ENCODE measurements around the gene CAMKK1.

CAMKK1 gene

DNA sequence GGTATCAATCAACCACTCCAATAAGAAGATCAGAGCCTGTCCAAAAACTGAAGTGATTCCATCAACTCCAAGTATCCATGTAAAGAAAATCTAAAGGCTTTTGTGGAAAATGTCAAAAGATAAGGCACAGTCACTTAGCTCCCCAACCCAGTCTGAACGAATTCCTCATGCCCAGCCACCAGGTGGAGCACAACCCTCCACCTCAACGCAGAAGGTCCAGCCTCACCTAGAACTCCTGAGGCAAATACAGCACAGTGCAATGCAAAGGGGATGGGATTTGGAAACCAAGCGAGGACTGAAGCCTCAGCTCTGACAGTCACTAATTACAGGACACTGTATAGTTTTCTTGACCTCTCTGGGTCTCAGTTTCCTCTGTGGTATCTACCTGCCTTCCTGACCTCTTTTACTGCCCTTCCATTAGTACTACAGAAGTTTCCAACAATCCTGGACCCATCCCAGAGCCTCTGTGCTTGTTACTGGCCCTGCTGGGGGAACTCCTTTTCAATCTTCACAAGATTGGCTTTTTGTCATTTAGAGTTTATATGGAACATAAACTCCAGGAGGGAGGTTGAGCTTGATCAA lies 48.8 kb downstream of the CAMKK1 start:
- peak; percentile 11 for DNase-seq

DNA sequence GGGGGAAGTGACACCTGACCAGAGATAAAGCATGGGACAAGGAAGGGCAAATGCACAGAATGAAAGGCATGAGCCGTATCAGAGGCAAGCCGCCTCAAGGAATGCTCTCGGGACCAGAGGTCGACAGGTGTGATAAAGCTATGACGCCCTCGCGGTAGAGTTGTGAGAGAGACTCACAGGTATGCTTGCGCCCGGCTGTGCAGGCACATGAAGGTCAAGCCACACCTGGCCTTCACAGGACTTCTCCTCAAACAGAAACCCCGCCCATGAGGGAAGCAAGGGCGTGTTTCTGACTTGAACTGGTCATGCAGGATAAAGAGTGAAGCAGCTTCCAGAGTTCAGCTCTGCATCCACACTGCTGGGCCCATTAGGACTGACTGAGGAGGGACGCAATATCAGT lies 54.6 kb downstream of the CAMKK1 start:
- DNase-seq, result no peak

DNA sequence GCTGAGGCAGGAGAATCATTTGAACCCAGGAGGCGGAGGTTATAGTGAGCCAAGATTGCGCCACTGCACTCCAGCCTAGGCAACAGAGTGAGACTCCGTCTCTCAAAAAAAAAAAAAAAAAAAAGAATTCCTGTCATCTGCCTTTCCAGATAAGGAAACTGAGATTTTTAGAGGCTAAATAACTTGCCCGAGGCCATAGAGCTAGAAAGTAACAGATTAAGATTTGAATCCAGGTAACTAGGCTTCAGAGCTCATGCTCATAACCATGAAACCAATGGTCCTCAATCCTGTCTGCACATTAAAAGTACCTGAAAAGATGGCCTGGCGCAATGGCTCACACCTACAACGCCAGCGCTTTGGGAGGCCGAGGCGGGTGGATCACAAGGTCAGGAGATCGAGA lies 56.3 kb downstream of the CAMKK1 start:
- no peak for DNase-seq

DNA sequence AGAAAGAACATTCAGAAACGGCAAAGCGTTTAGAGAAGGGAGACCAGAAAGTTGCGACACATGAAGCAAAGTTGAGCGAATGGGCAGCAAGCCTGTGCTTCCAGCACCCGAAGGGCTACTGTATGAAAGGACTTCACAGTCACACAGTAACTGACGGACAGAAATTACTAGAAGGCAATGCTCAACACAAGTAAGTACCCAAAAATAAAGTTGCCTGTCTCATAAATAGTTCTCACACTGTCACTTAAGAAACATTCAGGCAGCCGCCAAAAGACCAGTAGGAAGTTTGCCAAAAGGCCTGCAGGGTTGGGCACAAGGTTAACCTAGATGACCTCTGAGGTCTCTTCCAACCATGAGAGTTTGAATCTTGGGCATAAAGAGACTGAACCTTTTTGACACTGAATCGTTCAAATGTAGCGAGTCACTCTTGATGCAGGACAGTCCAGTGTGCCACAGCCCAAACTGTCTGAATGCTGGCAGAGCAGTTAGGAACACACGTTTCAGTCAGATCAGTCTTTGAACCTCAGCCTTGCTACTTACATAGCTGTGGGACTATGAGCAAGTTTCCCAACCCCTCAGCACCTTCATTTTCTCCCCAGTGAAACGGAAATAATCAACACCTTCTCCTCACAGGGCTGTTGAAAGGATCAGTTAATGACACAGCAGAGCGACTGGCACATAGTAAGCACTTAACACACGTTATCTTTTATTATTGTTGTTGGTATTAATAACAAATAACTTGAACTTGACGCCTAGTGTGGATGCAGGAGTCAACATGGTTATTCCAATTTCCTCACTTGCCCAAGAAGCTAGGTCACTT lies 57.2 kb downstream of the CAMKK1 start:
- DNase-seq, result no peak

DNA sequence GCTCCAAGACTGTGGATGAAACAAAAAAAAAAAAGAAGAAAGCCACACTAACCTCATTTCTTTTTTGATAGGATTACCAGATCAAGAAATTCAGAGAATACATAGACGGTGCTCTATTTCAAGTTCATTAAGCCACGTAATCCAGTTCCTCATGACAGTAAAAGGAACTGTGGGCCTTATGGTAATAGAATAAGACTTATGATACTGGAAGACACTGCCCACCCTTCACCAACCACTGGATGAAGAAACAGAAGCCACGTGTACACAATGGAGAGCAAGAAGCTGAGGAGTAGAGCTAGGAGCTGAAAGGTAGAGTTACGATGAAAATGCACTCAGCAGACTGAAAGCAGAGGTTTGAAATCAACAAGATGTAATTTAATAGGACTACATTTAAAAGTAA lies 58.0 kb downstream of the CAMKK1 start:
- DNase-seq, result no peak

DNA sequence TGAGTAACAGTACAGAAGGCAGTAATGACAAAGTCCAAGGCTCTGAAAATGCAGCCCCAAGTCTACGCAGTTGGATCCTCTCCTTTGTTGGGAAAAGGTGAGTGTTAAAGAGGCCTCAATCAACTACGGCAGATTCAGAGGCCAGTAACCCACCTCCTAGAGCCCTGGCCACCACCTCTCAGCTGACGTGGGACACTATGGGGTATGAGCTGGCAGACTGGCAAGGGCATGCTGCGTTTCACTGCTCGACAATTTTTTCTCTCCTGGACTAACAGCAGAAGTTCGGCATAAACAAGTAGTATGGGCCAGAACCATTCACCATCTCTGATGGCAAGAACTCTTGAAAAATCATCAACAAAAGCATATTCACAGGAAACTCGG lies 64.0 kb downstream of the CAMKK1 start:
- no peak for DNase-seq

DNA sequence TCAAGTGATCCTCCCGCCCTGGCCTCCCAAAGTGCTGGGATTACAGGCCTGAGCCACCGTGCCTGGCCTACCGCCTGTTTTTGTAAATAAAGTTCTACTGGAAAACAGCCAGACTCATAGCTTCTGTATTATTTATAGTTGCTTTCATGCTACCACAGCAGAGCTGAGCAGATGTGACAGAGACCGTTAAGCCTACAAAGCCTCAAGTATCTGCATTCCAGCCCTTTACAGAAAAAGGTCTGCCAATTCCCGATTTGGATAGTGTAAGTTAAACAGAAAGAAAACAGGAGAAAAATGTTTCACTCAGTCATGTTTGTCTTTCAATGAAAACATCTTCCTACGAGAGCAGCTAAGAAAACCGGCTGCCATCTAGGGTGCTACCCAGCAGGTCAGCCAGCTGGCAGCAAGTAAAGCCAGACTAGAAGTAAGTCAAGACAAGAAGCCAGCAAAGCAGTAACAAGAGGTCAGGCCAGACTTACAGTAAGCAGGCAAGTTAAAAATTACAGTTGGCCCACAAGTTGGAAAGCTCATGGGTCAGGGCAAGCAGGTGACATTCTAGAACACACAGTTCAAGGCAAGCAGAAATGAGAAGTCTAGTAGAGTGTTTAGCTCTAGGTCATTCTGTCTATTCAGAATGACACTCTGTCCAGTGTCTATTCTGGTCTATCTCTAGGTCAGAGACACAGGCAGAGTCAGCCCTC lies 64.6 kb downstream of the CAMKK1 start:
- DNase-seq, result no peak

DNA sequence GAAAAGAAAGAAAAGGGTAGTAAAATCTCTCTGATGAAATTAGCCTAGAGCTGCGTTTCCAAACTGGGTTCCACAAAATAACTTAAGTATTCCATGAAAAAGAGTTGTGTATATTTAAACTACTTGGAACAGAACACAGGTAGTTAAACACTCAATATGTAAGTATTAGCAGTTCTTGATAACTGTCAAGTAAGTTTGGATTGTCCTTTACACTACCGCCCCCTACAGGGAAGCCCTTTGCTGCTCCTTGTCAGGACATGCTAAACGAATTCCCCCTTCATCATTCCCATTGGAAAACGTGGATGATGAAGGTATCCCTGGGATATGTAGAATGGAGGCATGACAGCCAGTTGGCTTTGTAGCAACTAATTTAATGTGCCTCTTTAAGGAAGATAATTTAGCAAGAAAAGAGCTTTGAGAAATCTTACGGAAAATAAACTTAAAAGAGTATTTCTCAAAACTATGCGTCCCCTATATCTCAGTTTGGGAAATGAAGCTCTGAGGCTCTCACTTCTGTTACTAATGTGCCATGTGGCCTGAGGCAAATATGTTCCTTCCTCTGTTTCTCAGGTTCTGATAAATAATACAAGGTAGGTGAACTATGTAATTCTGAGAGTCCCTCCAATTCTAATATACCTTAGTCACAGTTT lies 65.6 kb downstream of the CAMKK1 start:
- DNase-seq, result peak; percentile 26

DNA sequence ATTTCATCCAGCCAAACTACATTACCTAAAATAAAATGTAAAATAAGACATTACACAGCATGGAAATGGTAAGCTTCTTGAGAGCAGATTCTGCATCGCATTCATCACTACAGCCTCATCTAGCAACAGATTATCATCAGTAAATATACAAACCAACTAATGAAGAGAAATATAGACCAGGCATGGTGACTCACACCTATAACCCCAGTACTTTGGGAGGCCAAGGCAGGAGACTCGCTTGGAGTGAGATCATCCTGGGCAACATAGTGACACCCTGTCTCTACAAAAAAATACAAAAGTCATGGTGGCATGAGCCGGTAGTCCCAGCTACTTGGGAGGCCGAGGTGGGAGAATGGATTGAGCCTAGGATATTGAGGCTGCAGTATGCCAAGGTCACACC lies 66.7 kb downstream of the CAMKK1 start:
- DNase-seq, result no peak

DNA sequence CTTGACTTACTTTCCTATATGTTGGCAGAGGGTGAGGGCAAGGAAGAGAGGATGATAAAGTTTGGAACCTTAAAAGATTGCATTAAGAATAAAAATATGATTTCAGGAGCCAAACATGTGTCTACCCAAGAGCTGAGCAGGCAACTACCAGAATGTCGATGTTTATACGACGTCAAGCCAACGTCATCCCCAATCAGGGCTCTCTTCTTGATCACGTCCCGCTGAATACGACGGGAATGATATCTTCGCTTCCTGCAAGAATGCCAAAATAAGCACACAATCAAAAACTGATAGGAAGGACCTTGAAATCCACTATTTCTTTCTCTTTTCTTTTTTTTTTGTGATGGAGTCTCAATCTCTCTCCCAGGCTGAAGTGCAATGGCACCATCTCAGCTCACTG lies 71.8 kb downstream of the CAMKK1 start:
- no peak for DNase-seq

DNA sequence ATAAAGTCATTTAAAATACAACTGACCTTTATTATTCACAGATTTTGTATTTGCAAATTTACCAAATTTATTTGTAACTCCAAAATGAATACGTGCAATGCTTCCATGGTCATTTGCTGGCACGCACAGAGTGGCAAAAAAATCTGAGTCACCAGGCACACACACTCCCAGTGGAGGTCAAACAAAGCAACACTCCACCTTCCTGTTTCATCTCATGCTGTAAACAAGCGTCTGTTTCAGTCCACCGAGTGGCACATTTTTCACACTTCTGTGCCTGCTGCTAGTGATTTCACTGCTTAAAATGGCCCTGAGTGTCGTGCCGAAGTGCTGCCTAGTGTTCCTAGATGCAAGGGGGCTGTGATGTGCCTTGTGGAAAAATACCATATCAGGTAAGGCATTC lies 74.1 kb downstream of the CAMKK1 start:
- DNase-seq, result no peak

DNA sequence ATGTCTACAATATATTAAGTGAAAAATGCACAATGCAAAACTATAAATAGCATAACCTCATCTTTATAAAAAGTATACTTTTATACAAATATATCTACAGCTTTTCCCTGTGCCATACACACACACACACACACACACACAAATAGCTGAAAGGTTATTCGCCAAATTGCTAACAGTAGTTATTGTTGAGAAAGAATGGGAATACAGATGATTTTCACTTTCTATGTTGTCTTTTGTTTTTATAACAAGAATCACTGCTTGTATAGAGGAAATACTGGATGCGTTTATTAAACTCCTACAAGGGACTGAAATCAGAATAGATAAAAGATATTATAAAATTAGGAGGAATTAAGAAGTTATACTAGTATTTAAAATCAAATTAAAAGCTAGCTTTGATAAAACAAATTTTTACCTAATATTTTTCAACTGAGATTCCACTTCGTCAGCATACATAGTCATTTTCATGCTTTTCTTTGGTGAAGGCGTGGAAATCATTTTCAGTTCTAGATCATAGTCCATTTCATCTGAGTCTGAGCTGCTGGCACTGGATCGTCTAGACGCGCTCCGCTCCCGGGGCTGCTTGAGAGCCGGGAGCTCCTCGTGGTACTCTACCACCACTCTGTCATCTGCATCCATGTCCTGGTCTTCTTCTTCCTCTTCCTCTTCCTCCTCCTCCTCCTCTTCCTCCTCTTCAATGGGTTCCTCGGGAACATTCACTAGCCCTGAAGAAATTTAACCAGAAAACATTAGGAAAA lies 74.8 kb downstream of the CAMKK1 start:
- DNase-seq, result no peak

DNA sequence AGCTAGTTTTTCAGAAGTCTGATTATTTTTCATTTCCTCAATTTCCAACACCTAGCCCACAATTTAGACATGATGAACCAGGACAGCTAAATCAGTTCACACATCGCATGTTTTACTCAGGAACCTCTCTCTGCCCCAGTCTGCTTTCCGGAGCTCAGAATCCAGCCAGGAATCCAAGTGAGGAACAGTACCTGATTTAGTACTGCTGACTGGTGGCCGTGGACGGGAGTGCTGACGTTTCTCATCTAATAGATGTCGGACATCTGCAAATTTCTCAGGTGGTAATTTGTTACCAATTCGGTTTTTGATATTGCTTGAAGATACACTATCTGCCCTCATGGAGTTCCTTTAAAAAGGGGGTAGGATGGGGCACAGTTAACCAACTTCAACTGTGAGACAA lies 76.9 kb downstream of the CAMKK1 start:
- no peak for DNase-seq

DNA sequence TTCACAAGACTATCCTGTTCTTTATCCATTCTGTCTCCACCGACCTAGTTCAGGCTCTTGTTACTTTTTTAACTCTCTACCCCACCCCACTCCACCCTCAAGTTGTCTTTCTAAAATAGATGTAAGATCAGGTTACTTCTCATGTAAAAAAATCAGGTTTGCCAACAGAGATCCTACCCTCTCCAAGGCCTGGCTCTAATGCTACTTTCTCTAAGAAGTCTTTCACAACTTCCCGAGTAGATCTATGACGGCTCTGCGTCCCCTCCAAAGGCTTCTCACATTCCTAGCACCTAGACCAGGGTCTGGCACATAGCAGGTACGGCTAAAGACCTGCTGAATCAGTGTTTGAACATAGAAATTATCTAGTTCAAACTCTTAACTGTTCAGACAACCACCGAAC lies 77.7 kb downstream of the CAMKK1 start:
- DNase-seq, result no peak

DNA sequence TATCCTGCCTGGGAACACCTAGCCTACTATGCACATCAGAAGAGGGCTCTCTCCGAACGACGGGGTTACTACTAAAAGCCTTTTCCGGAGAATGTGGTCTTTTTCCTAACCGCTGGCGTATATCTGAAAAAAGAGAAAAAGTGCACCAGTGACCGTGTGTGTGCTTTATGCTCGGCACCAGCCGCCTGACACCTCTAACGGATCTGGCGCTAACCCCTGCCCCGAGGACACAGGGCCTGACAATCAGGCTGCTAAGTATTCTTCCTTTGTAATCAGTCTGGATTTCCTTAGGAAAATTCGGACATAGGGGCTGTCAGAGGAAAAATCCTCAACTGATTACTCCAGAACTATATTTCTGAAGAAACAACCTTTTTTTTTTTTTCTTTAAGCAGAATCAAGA lies 78.5 kb downstream of the CAMKK1 start:
- no peak for DNase-seq

DNA sequence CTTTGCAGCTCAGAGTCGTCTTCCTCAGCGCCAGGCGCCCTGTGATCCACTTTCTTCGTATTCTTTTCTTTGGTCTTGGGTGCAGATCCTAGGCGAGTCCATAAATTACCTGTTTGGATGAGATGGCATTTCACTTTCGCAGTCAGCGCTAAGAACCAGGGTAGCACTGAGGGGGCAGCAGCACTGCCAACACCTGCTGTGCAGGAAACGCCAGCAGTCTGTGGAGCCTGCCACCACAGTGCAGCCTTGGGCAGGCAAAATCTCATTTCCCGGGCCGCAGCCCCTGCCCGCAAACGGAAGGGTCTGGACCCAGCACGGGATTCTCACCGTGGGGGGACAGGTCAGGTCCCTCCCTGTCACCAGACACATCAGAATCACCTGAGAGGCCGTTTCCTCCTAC lies 79.7 kb downstream of the CAMKK1 start:
- DNase-seq, result no peak

DNA sequence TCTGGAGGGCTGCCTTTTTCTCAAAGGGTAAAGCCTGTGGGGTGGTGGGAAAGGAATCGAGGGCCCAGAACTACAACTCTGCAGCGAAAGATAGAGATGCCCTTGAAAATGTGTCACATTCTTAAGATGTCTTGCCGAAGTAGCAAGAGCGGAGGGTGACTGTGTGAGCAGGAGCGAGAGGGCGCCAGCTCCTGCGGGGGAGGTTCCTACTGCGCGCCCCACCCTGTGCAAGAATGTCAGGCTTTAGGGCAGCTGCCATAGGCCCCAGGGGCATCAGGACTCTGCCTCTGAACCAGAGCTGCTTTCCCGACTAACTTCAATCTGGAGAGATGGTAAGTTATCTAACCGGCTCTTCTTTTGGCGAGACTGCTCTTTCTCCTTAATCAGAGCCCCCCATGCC lies 80.1 kb downstream of the CAMKK1 start:
- no peak for DNase-seq

DNA sequence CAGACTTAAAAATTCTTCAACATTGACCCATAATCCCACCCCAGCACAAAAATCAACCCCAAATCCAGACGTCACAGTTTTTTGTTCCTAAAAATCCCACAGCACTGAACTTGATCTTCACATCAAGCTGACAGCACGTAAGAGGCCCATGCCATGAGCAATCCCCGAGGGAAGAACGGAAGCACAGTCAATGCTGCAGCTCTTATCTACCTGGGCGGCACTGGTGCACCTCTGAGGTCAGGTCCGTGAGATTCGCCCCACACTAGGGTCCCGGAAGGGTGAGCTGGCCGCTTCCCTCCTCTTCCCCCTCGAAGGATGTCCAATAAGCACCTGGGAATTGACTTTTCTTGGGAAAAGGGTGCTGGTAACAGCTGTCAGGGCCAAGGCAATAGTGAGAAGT lies 80.6 kb downstream of the CAMKK1 start:
- no peak for DNase-seq

Data from kidney glomerular epithelial cell (primary cell).